ENCODE results near the gene ICOS. TPM values are rescaled to one million over a fixed set of nuclear protein-coding genes. Genes with fewer than 3 reads are reported as not detected.
"Not testable (repeated sequence)": the region's sequence is repeated elsewhere in the genome, so short reads cannot be mapped to it uniquely, and the experiment has no call there.

The ICOS gene
- total RNA-seq, 1 donor from 2014 or later: 0.18 TPM

DNA sequence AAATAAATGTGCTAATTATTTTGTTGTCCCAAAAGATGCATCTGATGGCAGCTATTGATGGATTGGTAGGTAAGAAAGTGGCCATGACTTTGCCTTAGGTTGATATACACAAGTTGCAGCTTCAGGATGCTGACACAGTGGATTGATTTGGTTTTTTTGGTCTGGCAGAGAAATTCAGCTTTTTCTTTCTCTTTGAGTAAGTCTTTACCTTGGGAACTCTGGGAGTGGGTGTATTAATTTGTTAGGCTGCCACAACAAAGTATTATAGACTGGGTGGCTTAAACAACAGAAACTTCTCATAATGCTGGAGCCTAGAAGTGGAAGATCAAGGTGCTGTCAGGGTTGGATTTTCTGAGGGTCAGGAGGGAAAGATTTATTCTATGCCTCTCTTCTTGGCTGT is 19.8 kb upstream of the ICOS start:
- ATAC-seq (no peak), DNase-seq (ENCODE audit: low spot score) (no peak)

DNA sequence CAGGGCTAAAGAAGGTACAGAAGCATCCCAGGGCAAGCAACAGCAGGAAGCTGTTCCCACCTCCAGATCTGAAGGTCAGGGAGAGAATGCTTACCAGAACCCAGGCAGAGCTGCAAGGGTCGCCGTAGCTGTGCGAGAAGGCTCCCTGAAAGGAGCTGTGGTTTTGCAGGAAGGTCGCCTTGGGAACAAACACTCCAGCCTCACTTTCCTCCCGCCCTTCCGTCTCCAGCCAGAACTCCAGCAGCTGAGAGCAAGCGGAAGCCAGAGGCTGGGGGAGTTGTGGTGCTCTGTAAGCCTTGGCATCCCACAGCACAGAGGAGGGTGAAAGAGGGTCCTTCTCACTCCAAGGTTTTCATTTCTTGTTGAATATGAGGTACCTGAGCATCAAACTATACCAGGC is 18.3 kb upstream of the ICOS start:
- DNase-seq (ENCODE audit: low spot score): no peak
- no peak for ATAC-seq

DNA sequence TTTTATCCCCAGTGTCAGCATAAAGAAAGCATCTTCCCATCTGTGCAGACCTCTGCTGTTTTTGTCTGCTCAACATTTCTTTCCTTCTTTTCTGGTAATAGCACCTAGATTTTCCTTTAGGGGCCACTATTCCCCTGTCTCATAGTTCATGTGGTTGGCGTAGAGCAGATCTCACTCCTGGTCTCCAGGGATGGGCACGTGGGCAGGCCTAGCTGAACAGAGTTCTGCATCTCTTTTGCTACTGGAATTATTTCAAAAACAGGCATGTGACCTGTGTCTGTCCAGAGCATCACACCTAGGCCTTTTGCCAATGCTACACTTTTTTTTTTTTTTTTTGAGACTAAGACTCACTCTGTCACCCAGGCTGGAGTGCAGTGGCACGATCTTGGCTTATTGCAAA is 17.7 kb upstream of the ICOS start:
- ATAC-seq (no peak), DNase-seq (ENCODE audit: low spot score) (no peak)

DNA sequence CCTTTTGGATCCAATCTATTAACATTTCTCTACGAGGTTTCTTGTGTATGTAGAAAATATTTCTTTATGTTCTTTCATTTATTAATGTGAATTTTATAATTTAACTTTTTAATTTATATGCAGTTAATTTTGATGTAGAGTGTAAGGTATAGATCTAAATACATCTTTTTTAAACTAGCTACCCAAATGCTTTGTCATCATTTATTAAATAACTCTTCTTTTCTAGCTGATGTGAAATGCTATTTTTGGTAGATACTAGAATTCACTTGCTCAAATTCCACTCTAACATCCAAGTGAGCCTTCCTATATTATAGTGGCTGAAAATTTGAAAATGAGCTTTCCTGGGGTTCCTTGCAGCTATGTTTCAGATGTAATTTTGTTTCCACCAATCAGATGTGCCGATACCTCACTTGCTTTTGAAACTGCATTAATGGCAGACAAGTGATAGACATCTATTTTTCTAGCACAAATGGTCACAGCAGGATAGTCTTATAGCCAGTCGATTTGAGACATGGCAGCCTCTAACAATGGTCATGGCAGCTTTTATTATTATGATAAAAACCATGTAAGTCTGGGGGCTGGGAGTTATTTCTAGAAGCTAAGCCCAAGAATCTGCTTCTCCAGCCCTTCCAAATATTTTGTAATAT is 10.9 kb upstream of the ICOS start:
- ATAC-seq (no peak), DNase-seq (ENCODE audit: low spot score) (no peak)

DNA sequence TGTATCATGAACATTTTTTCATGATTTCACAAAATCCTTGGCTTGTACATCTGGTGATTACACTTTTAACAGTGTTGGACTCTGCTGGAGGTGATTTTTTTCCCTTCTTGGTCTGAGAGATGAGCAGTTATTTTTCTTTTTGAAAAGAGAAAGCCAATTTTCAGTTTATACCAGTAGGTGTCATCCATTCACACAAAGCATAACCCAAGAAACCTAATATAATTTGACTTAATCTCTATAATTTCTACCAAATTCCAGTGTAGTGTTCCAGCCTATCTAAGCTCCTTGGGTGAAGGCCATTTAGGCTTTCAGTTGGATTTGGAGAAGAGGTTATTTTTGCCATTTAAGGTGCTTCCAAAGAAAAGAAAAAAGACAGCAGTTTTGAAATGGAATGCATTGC is 7.7 kb upstream of the ICOS start:
- no peak for DNase-seq (ENCODE audit: low spot score)
- ATAC-seq: no peak

DNA sequence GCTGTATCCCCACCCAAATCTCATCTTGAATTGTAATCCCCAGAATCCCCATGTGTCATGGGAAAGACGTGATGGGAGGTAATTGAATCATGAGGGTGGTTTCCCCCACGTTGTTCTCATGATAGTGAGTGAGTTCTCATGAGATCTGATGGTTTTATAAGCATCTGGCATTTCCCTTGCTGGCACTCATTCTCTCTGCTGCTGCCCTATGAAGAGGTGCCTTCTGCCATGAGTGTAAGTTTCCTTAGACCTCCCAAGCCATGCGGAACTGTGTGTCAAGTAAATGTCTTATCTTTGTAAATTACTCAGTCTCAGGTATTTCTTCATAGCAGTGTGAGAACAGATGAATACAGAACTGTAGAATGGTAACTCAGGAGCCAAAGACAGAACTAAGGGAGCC is 5.3 kb upstream of the ICOS start:
- ATAC-seq; DNase-seq (ENCODE audit: low spot score): not testable (repeated sequence)

DNA sequence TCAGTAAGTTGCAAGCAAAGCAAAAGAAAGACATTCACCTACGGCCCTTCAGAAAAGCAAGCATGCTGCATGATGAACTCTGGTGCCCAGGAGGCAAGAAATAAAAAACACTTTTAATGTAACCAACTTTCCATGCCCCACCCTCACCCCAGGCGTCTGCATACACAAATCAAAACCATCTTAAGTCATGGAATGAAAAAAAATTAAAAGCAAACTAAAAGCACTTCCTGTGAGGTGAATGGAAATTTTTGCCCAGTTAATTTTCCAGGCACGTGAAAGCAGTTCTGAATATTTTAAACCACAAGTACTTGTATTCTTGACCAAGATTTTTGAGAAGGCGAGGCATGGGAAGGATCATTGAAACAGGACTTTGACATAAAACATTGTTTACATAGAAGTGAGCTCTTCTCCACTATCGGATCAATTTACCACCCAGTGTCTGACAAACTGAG is 2.5 kb upstream of the ICOS start:
- ATAC-seq (no peak), DNase-seq (ENCODE audit: low spot score) (no peak)

DNA sequence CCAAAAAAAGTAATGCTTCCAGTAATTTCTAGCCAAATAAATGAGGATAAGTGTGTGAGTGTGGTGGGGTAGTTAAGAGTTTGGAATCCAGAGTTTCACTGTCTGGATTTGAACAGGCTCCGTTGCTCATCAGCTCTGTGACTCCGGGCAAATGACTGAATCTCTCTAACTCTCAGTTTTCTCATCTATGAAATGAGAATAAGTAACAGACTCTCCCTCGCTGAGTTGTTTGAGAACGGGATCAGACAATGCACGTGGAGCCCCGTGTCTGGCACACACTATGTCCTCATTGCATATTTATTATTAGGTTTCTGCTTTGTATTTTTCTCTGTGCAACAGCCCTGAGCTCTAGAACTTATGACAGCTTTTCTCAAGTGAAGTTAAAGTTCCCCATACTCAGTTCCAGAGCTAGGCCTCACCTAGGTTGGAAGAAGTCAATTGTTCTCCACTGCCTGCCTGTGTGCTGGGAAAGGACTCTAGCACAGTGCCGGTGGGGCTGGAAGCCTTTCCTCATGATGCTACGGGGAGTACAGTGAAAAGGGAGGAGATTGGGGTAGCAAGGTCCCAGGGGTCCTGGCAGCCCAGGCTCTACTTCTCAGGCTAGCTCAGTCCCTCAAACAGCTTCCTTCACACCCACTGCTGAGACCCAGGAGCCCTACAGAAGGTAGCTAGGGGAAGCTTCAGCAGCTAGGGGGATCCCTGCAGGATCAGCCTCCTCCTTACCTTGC is 1.7 kb upstream of the ICOS start:
- no peak for DNase-seq (ENCODE audit: low spot score)
- no peak for ATAC-seq

DNA sequence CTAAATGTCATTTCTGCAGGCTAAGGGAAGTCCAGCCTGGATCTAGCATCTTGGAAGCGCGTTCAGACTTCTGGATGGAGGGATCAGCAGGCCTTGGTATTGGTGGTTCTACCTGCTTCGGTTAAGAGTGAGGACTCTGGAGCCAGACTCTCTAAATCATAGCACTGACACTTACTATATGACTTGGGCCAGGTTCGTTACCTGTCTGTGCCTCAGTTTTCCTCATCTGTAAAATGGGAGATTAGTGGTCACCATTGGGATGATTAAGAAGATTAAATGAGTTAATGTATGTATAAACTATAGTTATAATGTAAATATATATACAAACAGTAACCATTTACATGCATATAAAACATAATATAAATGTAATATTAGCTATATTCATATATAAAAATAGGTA is 995 bp upstream of the ICOS start:
- no peak for ATAC-seq
- no peak for DNase-seq (ENCODE audit: low spot score)

DNA sequence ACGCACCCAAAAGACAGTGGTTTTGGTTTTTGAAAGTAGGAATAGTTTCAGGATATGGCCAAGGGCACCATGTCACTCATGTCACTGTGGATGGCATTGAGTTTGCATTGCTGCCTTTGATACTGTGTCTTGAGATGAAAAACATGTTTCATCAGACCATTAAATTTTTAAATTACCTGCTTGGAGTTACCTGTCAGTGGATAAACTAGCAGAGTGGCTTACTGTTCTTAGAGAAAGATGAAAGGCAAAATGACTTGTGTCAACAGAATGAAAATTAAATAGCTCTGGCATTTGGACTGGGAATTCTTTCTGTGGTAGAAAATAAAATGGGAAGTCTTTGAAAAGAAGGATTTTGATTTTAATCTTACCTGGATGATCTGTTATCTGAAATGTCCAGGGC is 386 bp downstream of the ICOS start:
- DNase-seq (ENCODE audit: low spot score) (no peak), ATAC-seq (no peak)

DNA sequence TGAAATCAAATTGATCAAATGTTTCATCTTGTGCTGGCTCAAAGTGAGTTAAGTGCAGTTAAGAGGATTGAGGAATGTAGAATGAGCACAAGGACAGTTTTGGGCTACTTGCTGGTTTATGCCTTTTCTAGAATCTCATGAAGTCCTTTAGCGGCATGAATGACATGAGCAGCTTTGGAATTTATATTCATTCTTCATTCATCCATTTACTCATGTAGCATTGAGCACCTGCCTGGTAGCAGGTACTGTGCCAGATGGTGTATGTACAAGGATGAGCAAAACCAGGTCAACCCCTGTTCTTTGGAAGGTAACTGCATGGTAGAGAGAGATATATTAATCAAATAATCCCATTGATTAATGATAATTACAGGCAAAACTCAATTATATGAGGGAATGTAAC is 1.2 kb downstream of the ICOS start:
- DNase-seq (ENCODE audit: low spot score): no peak
- ATAC-seq: no peak

DNA sequence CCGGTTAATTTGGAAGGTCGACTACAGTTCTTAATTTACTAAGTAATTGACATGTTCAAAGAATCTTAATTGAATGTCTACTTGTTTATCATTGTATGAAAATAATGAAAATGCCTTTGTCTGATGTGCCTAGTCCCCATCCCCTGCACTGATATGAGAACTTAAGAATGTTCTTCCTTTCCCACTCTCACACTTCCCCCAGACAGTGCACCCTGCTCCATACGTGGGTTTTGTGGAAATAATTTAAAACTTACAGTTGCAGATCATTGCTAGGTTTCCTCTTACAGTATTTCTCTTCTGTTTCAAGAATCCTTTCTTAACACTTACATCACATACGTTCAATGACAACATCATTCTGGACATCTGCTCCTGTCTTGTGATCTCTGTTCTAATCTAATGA is 3.5 kb downstream of the ICOS start:
- DNase-seq (ENCODE audit: low spot score) (no peak), ATAC-seq (no peak)

DNA sequence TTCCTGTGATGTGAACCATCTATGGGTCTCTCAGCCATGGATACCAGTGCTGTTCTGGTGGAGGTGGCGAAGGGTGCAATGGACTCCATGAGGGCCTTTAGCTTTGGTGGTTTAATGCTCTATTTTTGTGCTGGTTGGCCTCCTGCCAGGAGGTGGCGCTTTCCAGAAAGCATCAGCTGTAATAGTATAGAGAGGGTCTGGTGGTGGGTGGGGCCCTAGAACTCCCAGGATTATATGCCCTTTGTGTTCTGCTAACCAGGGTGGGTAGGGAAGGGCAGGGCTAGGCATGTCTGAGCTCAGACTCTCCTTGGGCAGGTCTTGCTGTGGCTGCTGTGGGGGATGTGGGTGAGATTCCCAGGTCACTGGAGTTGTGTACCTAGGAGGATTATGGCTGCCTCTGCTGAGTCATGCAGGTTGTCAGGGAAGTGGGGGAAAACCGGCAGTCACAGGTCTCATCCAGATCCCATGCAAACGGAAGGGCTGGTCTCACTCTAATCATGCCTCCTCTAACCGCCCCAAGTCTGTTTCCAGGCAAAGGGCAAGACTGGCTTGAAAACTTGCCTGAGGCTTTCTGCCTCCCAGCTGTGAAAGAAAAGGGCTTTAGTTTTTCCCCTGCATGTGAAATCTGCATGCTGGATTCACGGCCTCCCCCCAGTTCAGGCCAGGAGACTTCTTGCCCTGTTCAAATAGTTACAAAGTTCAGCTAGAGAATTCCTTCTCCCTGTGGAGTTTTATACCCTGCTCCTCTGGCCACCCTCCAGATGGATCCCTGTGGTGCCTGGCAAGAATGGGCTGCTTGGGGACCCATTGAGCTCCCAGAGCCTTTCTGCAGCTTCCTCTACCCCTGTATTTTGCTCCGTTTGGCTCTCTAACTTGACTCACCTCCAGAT is 7.2 kb downstream of the ICOS start:
- DNase-seq (ENCODE audit: low spot score); ATAC-seq: not testable (repeated sequence)

DNA sequence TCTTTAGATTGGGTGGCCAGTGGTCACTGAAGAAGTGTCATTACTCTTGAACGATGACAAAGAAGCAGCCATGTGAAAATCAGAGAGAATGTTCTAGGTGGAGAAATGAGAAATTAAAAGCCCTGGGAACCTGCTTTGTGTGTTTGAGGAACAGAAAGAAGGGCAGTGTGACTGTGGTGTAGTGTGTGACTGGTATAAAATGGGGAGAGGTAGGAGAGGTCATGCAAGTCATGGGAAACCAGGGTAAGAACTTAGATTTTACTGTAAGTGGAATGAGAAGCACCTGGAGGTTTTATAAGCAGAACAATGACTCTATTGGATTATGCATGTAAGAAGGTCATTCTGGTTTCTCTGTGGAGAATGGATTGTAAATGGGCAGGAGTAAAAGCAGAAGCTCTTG is 12.2 kb downstream of the ICOS start:
- no peak for ATAC-seq
- no peak for DNase-seq (ENCODE audit: low spot score)

DNA sequence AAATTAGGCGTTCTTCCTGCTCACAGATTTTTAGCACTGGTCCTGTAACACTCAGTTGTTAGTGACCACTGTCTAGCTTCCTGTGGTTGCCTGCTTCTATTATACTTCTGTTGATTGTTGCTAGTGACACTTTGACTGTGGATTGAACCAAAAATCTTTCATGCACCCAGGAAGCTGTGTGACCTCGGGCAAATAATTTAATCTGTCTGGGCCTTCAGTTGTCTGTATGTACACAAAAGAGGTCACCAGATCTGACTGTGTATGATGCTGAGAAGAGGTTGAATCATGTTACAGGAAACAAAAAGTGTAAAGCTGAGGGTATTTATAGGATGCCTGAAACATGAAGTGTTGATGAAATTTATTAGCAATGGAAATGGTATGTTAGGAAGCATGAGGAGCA is 12.7 kb downstream of the ICOS start:
- no peak for ATAC-seq

DNA sequence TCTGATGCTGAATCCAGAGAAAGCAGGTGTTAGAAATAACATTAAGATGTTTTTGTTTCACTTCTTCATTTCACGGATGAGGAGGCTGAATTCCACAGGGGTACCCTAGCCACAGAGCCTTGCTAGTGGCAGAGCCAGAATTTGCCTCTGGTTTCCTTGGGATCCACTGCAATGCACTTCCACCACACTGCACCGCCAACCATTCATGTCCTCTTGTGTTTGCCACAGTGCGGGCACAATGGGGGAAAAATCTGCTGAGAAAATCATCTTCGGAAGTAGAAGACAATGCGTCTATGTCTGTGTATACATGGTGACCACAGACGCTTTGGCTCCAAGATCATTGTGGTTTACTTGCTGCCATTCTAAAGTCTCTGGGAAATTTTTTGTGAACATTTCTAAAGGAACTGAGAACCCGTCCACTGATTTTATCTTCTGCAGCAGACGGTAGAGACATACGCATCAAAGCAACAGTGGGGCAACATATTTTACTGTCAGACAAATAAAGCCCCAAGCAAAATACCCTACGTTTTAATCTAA is 14.9 kb downstream of the ICOS start:
- ATAC-seq: no peak
- no peak for DNase-seq (ENCODE audit: low spot score)

More for the DNA sequence above, 12.7 kb downstream of the ICOS start:
- DNase-seq (ENCODE audit: low spot score): no peak

DNA sequence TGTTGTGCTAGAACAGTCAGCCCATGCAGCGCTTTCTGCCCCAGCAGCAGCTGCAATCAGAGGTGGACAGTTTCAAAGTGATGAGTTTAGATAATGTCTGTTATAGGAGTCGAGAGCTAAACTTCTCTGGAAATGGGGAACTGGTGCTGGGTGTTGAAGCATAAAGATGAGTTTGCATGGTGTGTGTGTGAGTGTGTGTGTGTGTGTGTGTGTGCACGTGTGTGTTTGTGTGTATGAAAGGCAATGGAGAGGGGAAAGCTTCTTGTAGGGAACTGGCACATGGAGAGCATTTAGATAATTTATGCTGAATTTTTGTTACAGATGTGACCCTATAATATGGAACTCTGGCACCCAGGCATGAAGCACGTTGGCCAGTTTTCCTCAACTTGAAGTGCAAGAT is 22.7 kb downstream of the ICOS start:
- DNase-seq (ENCODE audit: low spot score): no peak
- ATAC-seq: no peak

DNA sequence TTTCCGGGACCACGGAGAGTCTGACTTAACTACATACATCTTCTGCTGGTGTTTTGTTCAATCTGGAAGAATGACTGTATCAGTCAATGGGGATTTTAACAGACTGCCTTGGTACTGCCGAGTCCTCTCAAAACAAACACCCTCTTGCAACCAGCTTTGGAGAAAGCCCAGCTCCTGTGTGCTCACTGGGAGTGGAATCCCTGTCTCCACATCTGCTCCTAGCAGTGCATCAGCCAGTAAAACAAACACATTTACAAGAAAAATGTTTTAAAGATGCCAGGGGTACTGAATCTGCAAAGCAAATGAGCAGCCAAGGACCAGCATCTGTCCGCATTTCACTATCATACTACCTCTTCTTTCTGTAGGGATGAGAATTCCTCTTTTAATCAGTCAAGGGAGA is 23.1 kb downstream of the ICOS start:
- DNase-seq (ENCODE audit: low spot score) (no peak), ATAC-seq (no peak)

DNA sequence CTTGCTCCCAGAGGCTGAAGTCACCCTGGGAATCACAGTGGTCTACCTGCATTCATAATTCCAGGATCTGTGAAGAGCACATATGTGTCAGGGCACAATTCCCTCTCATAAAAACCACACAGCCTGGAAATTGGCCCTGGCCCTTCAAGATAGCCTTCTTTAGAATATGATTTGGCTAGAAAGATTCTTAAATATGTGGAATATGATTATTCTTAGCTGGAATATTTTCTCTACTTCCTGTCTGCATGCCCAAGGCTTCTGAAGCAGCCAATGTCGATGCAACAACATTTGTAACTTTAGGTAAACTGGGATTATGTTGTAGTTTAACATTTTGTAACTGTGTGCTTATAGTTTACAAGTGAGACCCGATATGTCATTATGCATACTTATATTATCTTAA is 24.2 kb downstream of the ICOS start:
- DNase-seq (ENCODE audit: low spot score) (no peak), ATAC-seq (no peak)

DNA sequence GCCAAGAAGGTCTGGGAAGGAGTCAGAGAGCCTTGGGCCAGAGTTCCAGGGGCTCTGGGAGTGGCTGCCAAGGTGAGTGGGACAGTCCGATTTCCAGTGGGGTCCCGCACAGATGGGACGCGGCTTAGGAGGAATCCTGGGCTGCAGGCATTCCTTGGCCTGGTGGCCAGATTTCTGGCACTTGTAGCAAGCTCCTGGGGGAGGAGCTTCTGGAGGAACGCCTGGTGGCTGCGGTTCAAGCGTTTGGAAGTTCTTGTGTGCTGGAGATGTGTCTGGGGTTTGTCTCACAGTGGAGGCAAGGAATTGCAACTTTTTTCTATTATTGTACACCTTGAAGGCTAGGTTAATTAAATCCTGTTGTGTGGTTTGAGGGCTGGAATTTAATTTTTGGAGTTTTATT is 28.6 kb downstream of the ICOS start:
- DNase-seq (ENCODE audit: low spot score); ATAC-seq: not testable (repeated sequence)

DNA sequence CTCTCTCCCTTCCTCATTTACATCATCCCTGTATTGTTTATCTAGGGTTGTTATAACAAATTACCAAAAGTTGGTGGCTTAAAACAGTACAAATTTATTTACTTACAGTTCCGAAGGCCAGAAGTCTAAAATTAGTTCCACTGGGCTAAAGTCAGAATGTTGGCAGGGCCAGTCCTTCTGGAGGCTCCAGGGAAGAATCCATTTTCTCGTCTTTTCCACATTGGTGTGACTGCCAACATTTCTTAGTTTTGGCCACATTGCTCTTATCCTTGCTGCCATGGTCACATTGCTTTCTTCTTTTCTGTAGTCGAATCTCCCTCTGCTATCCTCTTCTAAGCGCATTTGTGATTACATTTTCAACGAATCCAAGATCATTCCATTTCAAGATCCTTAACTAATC is 34.7 kb downstream of the ICOS start:
- no peak for ATAC-seq
- no peak for DNase-seq (ENCODE audit: low spot score)

DNA sequence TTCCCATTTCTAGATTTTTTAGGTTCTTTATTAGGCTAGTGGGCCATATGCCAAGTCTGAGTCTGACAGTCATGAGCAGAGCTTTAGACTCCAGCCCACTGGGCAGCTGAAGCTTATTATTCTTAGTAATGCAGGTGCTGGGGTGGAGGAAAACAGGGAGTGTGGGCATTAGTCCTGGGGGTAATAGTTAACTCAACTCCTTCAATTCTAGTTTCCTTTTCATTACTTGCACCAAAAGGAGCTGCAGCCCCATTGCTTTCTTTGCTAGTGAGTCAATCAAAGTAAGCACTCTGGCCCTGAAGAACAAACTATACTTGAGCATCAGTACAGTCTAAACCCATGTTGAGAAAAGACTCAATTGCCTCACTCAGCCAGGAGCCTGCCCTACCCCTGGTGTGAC is 35.5 kb downstream of the ICOS start:
- no peak for DNase-seq (ENCODE audit: low spot score)
- no peak for ATAC-seq

Data from left lobe of liver (tissue), 2 donors.